RWPE2 (cell line): ENCODE measurements around the gene TRMU.

ENCODE experiments used
- ATAC-seq: fragments of 200-7000 bp; cut with Tn5 transposase; 3 replicates; pipeline ENCODE4 v1.9.1; 2021; ENCODE audit warnings: low read depth
- DNase-seq: peaks from one replicate; pipeline ENCODE4 v3.0.0-alpha.2; 2020; ENCODE audit warnings: low spot score
- H3K27ac ChIP-seq: fragments of 450-650 bp; 2 replicates; pipeline ENCODE4 v1.5.1; 2017; ENCODE audit warnings: mild to moderate bottlenecking; ENCODE audit not compliant: poor library complexity, severe bottlenecking
- H3K27me3 ChIP-seq: fragments of 250-450 bp; sonication (Bioruptor Pico); 2 replicates; pipeline ENCODE4 v1.5.1; 2021; ENCODE audit warnings: mild to moderate bottlenecking, moderate library complexity; ENCODE audit not compliant: insufficient read depth, poor library complexity, severe bottlenecking
- H3K36me3 ChIP-seq: fragments of 250-450 bp; sonication (Bioruptor Pico); 2 replicates; pipeline ENCODE4 v1.5.1; 2020; ENCODE audit warnings: low read depth, mild to moderate bottlenecking, moderate library complexity
- H3K4me1 ChIP-seq: fragments of 250-450 bp; sonication (Bioruptor Pico); 2 replicates; pipeline ENCODE4 v1.5.1; 2021; ENCODE audit warnings: mild to moderate bottlenecking, moderate library complexity; ENCODE audit not compliant: insufficient read depth, poor library complexity, severe bottlenecking
- H3K4me3 ChIP-seq: fragments of 250-450 bp; sonication (Bioruptor Pico); 2 replicates; pipeline ENCODE4 v1.5.1; 2021; ENCODE audit warnings: mild to moderate bottlenecking, moderate library complexity; ENCODE audit not compliant: severe bottlenecking
- H3K9me3 ChIP-seq: fragments of 250-450 bp; sonication (Bioruptor Pico); 2 replicates; pipeline ENCODE4 v1.5.1; 2021; ENCODE audit warnings: mild to moderate bottlenecking, moderate library complexity; ENCODE audit not compliant: severe bottlenecking
- TF ChIP-seq, protein P1 (sequence below): fragments of 450-650 bp; IDR thresholded peaks from one replicate; pipeline ENCODE4 v1.5.1; 2017; ENCODE audit warnings: mild to moderate bottlenecking, moderate library complexity; ENCODE audit not compliant: poor library complexity, severe bottlenecking

The TRMU gene

DNA sequence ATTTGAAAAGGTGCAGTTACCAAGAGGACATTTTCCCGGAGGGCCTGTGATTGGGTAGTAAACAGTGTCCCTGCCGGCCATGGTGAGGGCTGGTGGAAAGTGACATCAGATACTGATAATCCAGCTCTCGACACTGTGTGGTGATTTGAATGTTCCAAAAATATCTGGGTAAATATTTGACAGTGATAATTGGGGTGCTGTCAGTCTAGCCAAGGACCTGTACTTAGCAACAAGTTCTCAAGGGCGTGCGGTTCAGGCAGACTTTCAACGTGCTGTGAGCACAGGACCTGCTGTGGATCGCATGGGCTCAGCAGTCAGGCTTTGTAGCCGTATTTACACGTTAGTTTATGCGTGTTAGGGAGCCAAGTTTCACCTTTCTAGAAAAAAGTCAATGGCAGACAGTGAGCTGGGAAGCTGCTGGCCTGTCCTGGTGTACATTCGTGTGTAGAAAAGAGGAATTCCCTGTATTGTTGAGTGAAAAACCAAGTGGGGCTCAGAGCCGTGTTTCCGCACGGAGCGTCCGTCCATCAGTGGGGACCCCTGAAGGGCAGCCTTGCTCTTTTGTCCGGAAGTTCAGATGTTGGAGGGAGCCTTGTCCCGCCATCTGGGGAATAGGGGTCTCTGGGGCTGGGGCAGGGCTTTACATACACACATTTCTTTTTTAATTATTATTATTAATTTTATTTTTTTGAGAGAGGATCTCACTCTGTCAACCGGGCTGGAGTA is 11.3 kb downstream of the TRMU start:
- ATAC-seq (no peak), DNase-seq (no peak)
- H3K27me3 ChIP-seq, result no peaks in the 10 kb centered on the region
- TF ChIP-seq, protein P1, sequence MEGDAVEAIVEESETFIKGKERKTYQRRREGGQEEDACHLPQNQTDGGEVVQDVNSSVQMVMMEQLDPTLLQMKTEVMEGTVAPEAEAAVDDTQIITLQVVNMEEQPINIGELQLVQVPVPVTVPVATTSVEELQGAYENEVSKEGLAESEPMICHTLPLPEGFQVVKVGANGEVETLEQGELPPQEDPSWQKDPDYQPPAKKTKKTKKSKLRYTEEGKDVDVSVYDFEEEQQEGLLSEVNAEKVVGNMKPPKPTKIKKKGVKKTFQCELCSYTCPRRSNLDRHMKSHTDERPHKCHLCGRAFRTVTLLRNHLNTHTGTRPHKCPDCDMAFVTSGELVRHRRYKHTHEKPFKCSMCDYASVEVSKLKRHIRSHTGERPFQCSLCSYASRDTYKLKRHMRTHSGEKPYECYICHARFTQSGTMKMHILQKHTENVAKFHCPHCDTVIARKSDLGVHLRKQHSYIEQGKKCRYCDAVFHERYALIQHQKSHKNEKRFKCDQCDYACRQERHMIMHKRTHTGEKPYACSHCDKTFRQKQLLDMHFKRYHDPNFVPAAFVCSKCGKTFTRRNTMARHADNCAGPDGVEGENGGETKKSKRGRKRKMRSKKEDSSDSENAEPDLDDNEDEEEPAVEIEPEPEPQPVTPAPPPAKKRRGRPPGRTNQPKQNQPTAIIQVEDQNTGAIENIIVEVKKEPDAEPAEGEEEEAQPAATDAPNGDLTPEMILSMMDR, result no peak
- H3K36me3 ChIP-seq, result peaks cover 86% of the 10 kb centered on the region
- no peak overlapping the region for H3K27ac ChIP-seq
- no peak overlapping the region for H3K4me3 ChIP-seq
- H3K4me1 ChIP-seq, result no peaks in the 10 kb centered on the region
- H3K9me3 ChIP-seq, result no peaks in the 10 kb centered on the region

DNA sequence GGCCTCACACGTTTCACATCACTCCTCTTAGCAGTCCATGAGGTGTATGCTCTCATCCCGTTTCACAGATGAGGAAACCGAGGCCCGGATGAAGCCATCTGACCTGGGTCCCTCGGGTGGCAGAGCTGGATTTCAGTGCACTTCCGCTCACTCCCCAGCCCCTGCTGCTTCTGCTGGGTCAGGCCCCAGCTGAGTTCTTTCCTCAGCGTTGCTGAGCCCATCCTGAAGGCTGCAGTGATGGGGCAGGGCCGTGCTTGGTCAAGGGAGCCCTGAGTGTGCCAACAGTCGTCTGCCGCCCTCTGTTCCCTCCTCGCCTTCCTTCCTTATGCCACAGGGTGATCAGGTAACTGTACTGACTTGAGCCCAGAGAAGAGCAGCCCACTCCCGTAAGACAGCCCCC is 12.1 kb downstream of the TRMU start:
- H3K27me3 ChIP-seq, result no peaks in the 10 kb centered on the region

DNA sequence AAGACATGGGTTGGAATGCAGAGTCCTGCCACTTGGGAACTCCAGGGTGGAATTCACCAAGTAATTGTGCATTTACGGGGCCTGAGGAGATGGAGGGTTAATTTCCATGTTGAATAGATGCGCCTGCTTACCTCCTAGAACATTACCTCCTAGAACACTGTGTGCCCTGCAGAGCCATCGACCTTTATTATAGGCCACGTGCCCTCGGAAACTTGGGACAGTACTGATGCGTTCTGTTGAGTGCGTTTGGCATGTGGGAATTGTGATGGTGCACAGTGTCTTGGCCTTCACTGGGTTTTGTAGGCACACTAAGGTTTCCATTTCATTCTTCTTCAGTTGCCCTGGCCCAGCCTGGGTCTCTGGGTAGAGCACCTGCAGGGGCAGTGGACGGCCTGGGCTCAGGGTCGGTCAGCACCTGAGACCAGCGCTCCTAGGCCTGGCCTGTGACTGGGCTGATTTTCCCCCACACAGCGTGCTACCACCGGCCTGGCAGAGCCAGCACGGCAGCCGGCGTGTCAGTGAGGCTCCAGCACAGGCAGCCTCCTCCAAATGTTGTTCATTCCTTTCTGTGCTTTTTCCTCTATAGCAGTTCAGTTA is 12.7 kb downstream of the TRMU start:
- no peaks in the 10 kb centered on the region for H3K9me3 ChIP-seq
- no peaks in the 10 kb centered on the region for H3K27me3 ChIP-seq
- no peak overlapping the region for H3K4me3 ChIP-seq
- peaks cover 84% of the 10 kb centered on the region for H3K36me3 ChIP-seq
- DNase-seq (no peak), ATAC-seq (no peak)
- H3K4me1 ChIP-seq, result no peaks in the 10 kb centered on the region
- TF ChIP-seq, protein P1, result no peak
- H3K27ac ChIP-seq, result no peak overlapping the region

More for the DNA sequence above, 12.1 kb downstream of the TRMU start:
- no peaks in the 10 kb centered on the region for H3K9me3 ChIP-seq
- TF ChIP-seq, protein P1, result no peak
- H3K4me1 ChIP-seq, result no peaks in the 10 kb centered on the region
- peaks cover 86% of the 10 kb centered on the region for H3K36me3 ChIP-seq
- H3K27ac ChIP-seq, result no peak overlapping the region
- ATAC-seq, result no peak
- no peak overlapping the region for H3K4me3 ChIP-seq
- no peak for DNase-seq

DNA sequence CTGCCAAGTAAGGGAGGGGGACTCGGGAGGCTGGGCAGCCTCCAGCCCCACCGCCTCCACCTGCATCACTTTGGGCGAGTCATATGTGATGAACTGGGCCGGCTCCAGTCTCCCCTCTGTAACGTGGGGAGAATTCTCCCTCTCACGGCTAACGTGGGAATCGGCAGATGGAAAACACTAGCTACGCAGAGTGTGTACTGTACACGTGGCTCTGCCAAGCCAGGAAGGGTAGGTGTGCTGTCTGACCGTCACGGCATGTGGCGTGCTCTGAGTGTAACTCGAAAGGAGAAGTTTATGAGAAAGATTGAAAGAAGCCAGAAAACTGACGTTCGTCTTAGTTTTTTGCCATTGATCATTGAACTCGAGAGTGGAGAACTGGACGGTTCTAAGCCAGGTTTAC is 13.7 kb downstream of the TRMU start:
- DNase-seq (no peak), ATAC-seq (no peak)
- no peak overlapping the region for H3K27ac ChIP-seq
- no peaks in the 10 kb centered on the region for H3K9me3 ChIP-seq
- H3K4me1 ChIP-seq, result no peaks in the 10 kb centered on the region
- H3K27me3 ChIP-seq, result no peaks in the 10 kb centered on the region
- peaks cover 81% of the 10 kb centered on the region for H3K36me3 ChIP-seq
- TF ChIP-seq, protein P1, result no peak
- H3K4me3 ChIP-seq, result no peak overlapping the region

DNA sequence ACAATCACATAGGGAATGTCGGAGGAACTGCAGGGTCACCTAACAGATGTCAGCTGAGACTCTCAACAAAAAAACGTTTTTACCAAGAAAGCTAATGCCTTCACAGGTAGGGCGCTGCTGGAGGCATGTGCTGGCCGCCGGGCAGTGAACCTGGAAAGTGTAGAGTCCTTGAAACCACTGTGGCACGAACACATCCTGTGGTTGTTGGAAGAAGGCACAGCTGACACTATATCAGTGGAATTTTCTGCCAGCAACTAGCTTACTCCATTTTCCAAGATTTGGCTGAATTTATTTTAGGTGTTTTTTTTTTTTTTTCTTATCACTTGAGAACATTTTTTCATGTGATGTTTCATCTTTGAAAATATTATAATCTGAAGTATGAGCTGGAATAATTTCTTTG is 14.2 kb downstream of the TRMU start:
- TF ChIP-seq, protein P1, result no peak
- peaks cover 76% of the 10 kb centered on the region for H3K36me3 ChIP-seq
- H3K27me3 ChIP-seq, result no peaks in the 10 kb centered on the region
- no peak overlapping the region for H3K4me3 ChIP-seq
- H3K27ac ChIP-seq, result no peak overlapping the region
- no peaks in the 10 kb centered on the region for H3K4me1 ChIP-seq
- H3K9me3 ChIP-seq, result no peaks in the 10 kb centered on the region
- no peak for ATAC-seq
- DNase-seq, result no peak
